A375 (cell line): ENCODE results near the gene FXYD4. TPM values are rescaled to one million over a fixed set of nuclear protein-coding genes. Genes with fewer than 3 reads are reported as not detected.

Source experiments
- small RNA-seq: library from RNA; depleted of rRNA; stranded (forward); fragments of <200 nt; gene quantifications from one replicate; pipeline ENCODE3, GENCODE V24; 2014
- total RNA-seq: library from RNA; depleted of rRNA; stranded (reverse); fragments of >200 nt; shearing (Covaris generic); gene quantifications from 2 replicates; pipeline ENCODE4 v1.2.3, GENCODE V29; 2014; rRNA removed

Gene FXYD4
- not detected in 2 replicates for total RNA-seq

GRCh38 chr10:43371418-43371817, at the start of gene FXYD4:
Gene FXYD4, plus strand, starts transcription at chr10:43371636. Its CDS starts 2,111 bp downstream, at chr10:43373747.

GRCh38 chr10:43408710-43409384, 37.4 kb downstream of the FXYD4 start, which contains the start of gene HNRNPF:
Gene HNRNPF, minus strand, starts transcription at chr10:43409186. Its CDS starts 21,302 bp downstream, at chr10:43387884.

Small RNA genes lying within 50 kb of the gene (small RNA-seq; reads per million reads assigned to genes)
- not detected for gene RNU6ATAC11P
- gene SNORD3J: 2.3 reads per million, percentile 75 among the genes with 10 or more reads in this experiment

Other genes starting within 250 kb of the FXYD4 start
- gene CSGALNACT2, start 233.2 kb upstream of the FXYD4 start, total RNA-seq: 7.2 and 7.8 TPM in 2 replicates
- 0.05 TPM in 1 of 2 replicates, not detected in the other for gene RASGEF1A, start 104.6 kb upstream of the FXYD4 start, total RNA-seq
- 275 and 284 TPM in 2 replicates for gene HNRNPF, start 37.5 kb downstream of the FXYD4 start, total RNA-seq
- gene ZNF487, start 65.5 kb downstream of the FXYD4 start, total RNA-seq: 1.5 and 4.9 TPM in 2 replicates
- gene ZNF239, start 203.0 kb downstream of the FXYD4 start, total RNA-seq: 1.7 and 2.6 TPM in 2 replicates
- gene ZNF485, start 234.8 kb downstream of the FXYD4 start, total RNA-seq: 2.8 and 4.2 TPM in 2 replicates